Colonic mucosa (tissue), 4 donors: ENCODE data around the gene NT5C. TPM values are rescaled to one million over a fixed set of nuclear protein-coding genes. Genes with fewer than 3 reads are reported as not detected.
"Not testable (repeated sequence)": the region's sequence is repeated elsewhere in the genome, so short reads cannot be mapped to it uniquely, and the experiment has no call there.

ENCODE experiments used
- DNase-seq: peaks from one replicate; pipeline ENCODE4 v3.0.0-alpha.2; 2020
- H3K27ac ChIP-seq: fragments of 200-600 bp; one replicate; pipeline ENCODE4 v1.8.0; 2021
- H3K27me3 ChIP-seq: fragments of 200-600 bp; one replicate; pipeline ENCODE4 v1.8.0; 2021
- H3K36me3 ChIP-seq: fragments of 200-600 bp; one replicate; pipeline ENCODE4 v1.8.0; 2021
- H3K4me1 ChIP-seq: fragments of 200-600 bp; one replicate; pipeline ENCODE4 v1.8.0; 2021; ENCODE audit warnings: mild to moderate bottlenecking
- H3K4me3 ChIP-seq: fragments of 200-600 bp; one replicate; pipeline ENCODE4 v1.8.0; 2021
- H3K9ac ChIP-seq, 2 donors: one replicate each; pipeline ENCODE4 v1.7.0; 2013; ENCODE audit warnings: control low read depth in 2 of 2, low read depth in 2 of 2, low read length in 2 of 2
- H3K9me3 ChIP-seq: fragments of 200-600 bp; one replicate; pipeline ENCODE4 v1.8.0; 2021
- intact Hi-C: fragments of 100-400 bp; cut with DNase I; formaldehyde crosslinking; loops from one replicate; pipeline ENCODE4 v1.14.1; 2022
- total RNA-seq, 2 donors: library from RNA; stranded (reverse); fragmentation: NEBNext Ultra II Directional in 1 of 2; extraction: Animal tissue kit (Norgen Biotek cat#: 25700) in 1 of 2; gene quantifications; one replicate each; pipeline ENCODE4 v1.2.1, GENCODE V29; 2021
- TF ChIP-seq, protein P1 (sequence below): fragments of 200-600 bp; IDR thresholded peaks from one replicate; pipeline ENCODE4 v1.8.0; 2022; ENCODE audit warnings: antibody characterized with exemption, mild to moderate bottlenecking
- donor health status: healthy.
- donor health status: DM: no; HTN: no; CAD: no.
- donor health status: DM: no; HTN: no; CAD: no.

NT5C gene
- total RNA-seq, 2 donors from 2014 or later, result 72.3 to 94.9 TPM

DNA sequence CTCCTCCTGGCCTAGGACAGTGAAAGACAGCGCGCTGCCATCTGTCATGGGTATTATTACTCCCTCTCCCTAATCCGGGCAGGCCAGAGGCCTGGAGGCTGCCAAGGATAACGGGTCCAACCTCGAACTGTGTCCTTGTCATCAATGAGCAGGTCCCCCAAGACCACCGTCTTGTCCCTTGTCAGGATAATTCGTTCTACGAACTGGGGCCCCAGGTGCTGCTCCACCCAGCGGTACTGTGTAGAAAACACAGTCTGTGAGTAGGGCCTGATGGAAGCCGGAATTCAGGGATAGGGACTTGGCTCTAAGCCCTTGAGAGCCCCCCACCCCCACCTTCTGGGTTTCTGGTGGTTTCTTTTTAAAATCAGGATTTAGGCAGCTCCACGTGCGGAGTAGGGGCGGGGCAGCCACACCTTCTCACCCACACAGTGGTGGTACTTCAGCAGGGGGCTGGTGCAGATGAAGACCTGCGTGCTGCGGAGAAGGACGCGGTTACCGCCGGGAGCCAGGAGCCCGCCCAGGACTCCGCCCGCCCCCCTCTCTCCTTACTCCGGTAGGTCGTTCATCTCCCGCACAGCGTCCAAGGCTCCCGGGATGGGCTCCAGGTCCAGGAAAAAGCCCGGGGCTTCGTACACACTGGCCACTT is 787 bp downstream of the NT5C start:
- peaks cover 12% of the 10 kb centered on the region for H3K4me1 ChIP-seq

DNA sequence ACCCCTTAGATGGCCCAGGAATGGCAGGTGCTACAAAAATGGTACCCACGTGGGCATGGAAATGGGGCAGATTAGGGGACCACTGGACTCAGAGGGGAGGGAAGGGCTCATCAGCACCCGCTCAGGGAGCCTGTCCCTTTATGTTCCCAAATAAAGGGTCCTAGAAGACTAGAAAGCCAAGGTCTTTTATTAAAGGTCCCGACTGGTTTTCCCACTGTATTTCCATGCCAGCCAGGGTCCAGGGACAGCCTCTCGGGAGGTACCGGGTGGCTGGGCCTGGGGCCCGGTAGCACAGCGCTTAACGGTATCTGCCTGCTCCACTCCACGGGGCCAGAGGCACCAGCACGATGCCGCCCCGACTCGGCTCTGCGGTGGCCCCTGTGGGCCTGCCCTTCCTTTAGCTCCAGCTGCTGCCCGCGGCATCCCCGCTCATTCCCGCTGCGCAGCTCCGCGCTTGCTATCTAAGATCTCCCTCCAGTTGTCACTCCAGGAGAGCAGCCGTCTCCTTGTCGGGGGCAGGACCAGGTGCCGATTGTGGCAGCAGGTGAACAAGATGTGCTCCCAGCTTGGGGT is 1.4 kb downstream of the NT5C start:
- Histone ChIP-seq H3K9me3 (no peaks in the 10 kb centered on the region), H3K36me3 (no peaks in the 10 kb centered on the region), H3K4me3 (peak overlapping the region; percentile 83), H3K4me1 (peaks cover 15% of the 10 kb centered on the region), H3K9ac (peak overlapping the region; percentile 38 to 82), H3K27ac (peak overlapping the region; percentile 94), H3K27me3 (no peaks in the 10 kb centered on the region)
- intact Hi-C loops, result no loop called here
- no peak for DNase-seq
- TF ChIP-seq, protein P1, sequence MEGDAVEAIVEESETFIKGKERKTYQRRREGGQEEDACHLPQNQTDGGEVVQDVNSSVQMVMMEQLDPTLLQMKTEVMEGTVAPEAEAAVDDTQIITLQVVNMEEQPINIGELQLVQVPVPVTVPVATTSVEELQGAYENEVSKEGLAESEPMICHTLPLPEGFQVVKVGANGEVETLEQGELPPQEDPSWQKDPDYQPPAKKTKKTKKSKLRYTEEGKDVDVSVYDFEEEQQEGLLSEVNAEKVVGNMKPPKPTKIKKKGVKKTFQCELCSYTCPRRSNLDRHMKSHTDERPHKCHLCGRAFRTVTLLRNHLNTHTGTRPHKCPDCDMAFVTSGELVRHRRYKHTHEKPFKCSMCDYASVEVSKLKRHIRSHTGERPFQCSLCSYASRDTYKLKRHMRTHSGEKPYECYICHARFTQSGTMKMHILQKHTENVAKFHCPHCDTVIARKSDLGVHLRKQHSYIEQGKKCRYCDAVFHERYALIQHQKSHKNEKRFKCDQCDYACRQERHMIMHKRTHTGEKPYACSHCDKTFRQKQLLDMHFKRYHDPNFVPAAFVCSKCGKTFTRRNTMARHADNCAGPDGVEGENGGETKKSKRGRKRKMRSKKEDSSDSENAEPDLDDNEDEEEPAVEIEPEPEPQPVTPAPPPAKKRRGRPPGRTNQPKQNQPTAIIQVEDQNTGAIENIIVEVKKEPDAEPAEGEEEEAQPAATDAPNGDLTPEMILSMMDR, result no peak

More for the DNA sequence above, 787 bp downstream of the NT5C start:
- H3K9me3 ChIP-seq, result no peaks in the 10 kb centered on the region
- peak overlapping the region; percentile 94 for H3K27ac ChIP-seq
- peak; percentile 60 for DNase-seq
- H3K4me3 ChIP-seq, result peak overlapping the region; percentile 83
- intact Hi-C loops, result loop anchor here (1.0 kb wide), 1 partner anchor 16 kb away; no protein-coding TSS in a partner anchor
- H3K9ac ChIP-seq, result peak overlapping the region; percentile 82 to 93
- TF ChIP-seq, protein P1, result peak; percentile 36
- no peaks in the 10 kb centered on the region for H3K36me3 ChIP-seq
- H3K27me3 ChIP-seq, result no peaks in the 10 kb centered on the region

DNA sequence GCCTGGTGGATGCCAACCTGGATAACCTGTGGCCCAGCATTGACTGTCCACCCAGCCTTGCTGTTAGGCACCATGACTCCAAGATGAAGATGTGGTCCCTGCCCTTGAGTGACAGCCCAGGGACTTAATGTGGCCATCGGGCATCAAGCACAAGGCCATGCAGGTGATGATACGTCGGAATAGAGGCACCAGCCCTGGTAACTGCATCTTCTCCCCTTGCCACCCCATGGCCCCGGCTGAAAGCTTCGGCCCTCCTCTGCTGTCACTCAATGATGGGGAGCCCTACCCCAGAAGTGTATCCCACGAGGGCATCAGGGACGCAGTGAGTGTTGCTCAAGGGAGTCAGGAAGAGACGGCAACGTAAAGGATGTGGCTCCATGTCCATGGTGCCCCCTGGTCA is 2.0 kb downstream of the NT5C start:
- peaks cover 20% of the 10 kb centered on the region for H3K4me1 ChIP-seq
- peak overlapping the region; percentile 94 for H3K27ac ChIP-seq
- no peaks in the 10 kb centered on the region for H3K9me3 ChIP-seq
- no peak overlapping the region for H3K4me3 ChIP-seq
- intact Hi-C loops, result no loop called here
- no peaks in the 10 kb centered on the region for H3K27me3 ChIP-seq
- TF ChIP-seq, protein P1, result no peak
- no peaks in the 10 kb centered on the region for H3K36me3 ChIP-seq
- no peak overlapping the region for H3K9ac ChIP-seq
- DNase-seq, result no peak

DNA sequence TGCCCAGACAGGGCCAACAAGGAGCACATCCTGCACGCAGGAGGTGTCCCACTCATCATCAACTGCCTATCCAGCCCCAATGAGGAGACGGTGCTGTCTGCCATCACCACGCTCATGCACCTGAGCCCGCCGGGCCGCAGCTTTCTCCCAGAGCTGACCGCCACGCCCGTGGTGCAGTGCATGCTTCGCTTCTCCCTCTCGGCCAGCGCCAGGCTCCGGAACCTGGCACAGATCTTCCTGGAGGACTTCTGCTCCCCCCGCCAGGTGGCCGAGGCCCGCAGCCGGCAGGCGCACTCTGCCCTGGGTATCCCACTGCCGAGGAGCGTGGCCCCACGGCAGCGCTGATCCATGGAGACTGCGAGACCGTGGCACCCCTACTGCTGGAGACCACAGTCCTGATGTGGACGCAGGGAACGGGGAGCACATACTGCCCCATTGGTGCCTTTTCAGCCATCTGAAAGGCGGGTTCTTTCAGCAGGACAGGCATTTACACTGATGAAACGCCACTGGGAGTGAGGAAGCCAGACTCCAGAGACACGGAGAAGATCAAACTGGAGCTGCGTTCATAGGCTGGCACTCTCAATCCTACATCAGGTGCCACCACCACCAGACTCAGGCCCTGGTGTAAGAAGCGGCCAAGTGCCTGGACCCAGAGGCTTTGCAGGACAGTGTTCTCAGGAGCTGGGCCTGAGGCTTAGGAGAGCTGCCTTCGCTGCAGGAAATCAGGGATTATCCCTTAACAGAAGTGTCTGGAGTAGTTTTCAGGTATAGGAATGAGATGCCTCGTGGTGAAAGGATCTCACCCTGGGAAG is 2.6 kb downstream of the NT5C start:
- Histone ChIP-seq H3K36me3 (no peaks in the 10 kb centered on the region), H3K4me1 (peaks cover 22% of the 10 kb centered on the region), H3K9ac (peak overlapping the region in 1 of 2 donors; percentile 30), H3K9me3 (no peaks in the 10 kb centered on the region), H3K27me3 (no peaks in the 10 kb centered on the region), H3K4me3 (no peak overlapping the region), H3K27ac (peak overlapping the region; percentile 60)
- no peak for DNase-seq
- intact Hi-C loops, result no loop called here
- TF ChIP-seq, protein P1, result no peak

DNA sequence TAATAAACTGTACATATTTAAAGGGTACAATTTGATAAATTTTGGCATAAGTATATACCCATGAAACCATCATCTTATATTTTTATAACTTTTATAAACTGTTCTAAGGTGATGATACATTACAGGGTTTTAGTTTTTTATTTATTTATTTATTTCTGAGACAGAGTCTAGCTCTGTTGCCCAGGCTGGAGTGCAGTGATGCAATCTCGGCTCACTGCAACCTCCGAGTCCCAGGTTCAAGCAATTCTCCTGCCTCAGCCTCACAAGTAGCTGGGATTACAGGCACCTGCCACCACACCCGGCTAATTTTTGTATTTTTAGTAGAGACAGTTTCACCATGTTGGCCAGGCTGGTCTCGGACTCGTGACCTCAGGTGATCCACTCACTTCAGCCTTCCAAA is 3.6 kb downstream of the NT5C start:
- Histone ChIP-seq H3K4me1 (peaks cover 22% of the 10 kb centered on the region), H3K27ac (peak overlapping the region; percentile 60)

More for the DNA sequence above, 3.6 kb downstream of the NT5C start:
- intact Hi-C loops, DNase-seq, H3K4me3 ChIP-seq, H3K36me3 ChIP-seq, H3K27me3 ChIP-seq, H3K9me3 ChIP-seq: not testable (repeated sequence)
- peak overlapping the region in 1 of 2 donors; percentile 15 for H3K9ac ChIP-seq
